GM18858 (cell line): Measurements from ENCODE around the gene PDP2.

Experiments used
- ATAC-seq: cut with Tn5 transposase; IDR thresholded peaks from one replicate; pipeline ENCODE4 v1.9.1; 2021; ENCODE audit not compliant: unreplicated experiment

The PDP2 gene

GRCh38 chr16:66901626-66902025 lies 21.3 kb downstream of the PDP2 start:
- ATAC-seq: no peak

- ATAC-seq: no peak
Observed at GRCh38 chr16:66902648-66903543, 22.6 kb downstream of the PDP2 start.

- no peak for ATAC-seq
Observed at GRCh38 chr16:66903544-66904427, 23.5 kb downstream of the PDP2 start.

- ATAC-seq: no peak
Observed at GRCh38 chr16:66904428-66904845, 24.1 kb downstream of the PDP2 start.

GRCh38 chr16:66904846-66905632 lies 24.7 kb downstream of the PDP2 start:
- no peak for ATAC-seq

GRCh38 chr16:66905633-66906539 lies 25.6 kb downstream of the PDP2 start:
- ATAC-seq: no peak

- ATAC-seq: no peak
Observed at GRCh38 chr16:66906916-66907836, 26.9 kb downstream of the PDP2 start.

GRCh38 chr16:66908116-66908515 lies 27.8 kb downstream of the PDP2 start:
- ATAC-seq: no peak

- ATAC-seq: no peak
Observed at GRCh38 chr16:66908762-66909559, 28.6 kb downstream of the PDP2 start.

- no peak for ATAC-seq
Observed at GRCh38 chr16:66910175-66910940, 30.0 kb downstream of the PDP2 start.

GRCh38 chr16:66911112-66911511 lies 30.8 kb downstream of the PDP2 start:
- ATAC-seq: no peak

GRCh38 chr16:66911801-66912200 lies 31.5 kb downstream of the PDP2 start:
- no peak for ATAC-seq

- ATAC-seq: no peak
Observed at GRCh38 chr16:66913081-66913480, 32.8 kb downstream of the PDP2 start.

GRCh38 chr16:66913711-66914110 lies 33.4 kb downstream of the PDP2 start:
- no peak for ATAC-seq

GRCh38 chr16:66914541-66914940 lies 34.2 kb downstream of the PDP2 start:
- no peak for ATAC-seq

- no peak for ATAC-seq
Observed at GRCh38 chr16:66915041-66915440, 34.7 kb downstream of the PDP2 start.

GRCh38 chr16:66916518-66916917 lies 36.2 kb downstream of the PDP2 start:
- no peak for ATAC-seq
